CD4-positive, alpha-beta T cell treated with Interleukin-2 at 100 ng/mL for 4 hours (primary cell): Measurements from ENCODE around the gene CCDC171.
"Not testable (repeated sequence)": the region's sequence is repeated elsewhere in the genome, so short reads cannot be mapped to it uniquely, and the experiment has no call there.

ENCODE experiments used
- DNase-seq: peaks from one replicate; pipeline ENCODE4 v3.0.0-alpha.2; 2020; ENCODE audit warnings: low spot score

The CCDC171 gene

DNA sequence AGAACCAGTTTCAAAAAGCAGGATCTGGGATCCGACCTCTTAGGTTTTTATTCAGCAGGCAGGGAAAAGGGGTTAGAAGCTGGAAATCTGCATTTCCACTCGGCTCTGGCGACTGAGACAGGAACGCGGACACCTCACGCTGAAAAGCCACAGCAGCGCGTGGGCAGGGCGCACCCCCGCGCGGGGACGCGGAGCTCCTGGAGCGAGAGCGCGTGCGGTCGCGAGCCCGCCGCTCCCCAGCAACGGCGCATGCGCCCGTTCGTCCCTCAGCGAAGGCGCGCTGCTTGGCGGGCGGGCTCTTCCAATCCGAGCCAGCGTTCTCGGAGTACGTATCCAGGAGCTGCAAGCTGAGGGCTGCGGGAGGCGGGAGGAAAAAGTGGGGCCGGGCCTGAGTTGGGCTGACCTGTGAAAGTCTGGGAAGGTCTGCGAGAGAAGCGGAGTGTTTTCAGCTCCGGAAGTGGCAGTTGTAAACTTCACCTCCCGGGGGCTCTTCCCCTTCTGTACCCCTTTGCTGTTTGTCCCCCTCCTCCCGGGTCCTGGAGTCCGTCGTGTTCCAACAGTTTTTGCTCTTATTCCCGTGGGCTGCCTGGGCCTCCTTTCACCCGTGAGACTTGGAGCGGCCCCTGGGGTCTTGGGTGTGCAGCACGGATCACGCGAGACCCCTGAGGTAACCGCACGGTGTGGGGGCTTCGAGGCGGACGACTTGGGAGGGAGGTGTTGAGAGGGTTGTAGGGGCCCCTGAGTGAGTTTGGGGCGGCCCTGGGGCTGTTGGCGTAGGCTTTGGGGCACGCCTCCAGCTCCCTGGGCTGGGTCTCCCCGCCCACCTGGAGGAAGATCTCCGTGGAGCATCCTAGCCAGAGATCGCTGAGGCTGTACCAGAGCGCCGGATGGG lies at the start of gene CCDC171:
TSS of gene CCDC171 (plus strand) at position 408 of the 892 bp plus-strand sequence. CDS start 11,046 bp downstream, outside the sequence.
- peak; percentile 86 for DNase-seq

- no peak for DNase-seq
Measured at GRCh38 chr9:15505921-15506320, 46.9 kb upstream of the CCDC171 start.

GRCh38 chr9:15509931-15510788 lies 42.7 kb upstream of the CCDC171 start:
- DNase-seq = peak; percentile 60

- DNase-seq = peak; percentile 88
Measured at GRCh38 chr9:15510789-15511575, 41.9 kb upstream of the CCDC171 start, which contains the start of gene PSIP1. Gene PSIP1, minus strand, starts transcription at chr9:15510970. Its CDS starts 782 bp downstream, at chr9:15510188.

- no peak for DNase-seq
Measured at GRCh38 chr9:15512204-15512603, 40.6 kb upstream of the CCDC171 start.

DNA sequence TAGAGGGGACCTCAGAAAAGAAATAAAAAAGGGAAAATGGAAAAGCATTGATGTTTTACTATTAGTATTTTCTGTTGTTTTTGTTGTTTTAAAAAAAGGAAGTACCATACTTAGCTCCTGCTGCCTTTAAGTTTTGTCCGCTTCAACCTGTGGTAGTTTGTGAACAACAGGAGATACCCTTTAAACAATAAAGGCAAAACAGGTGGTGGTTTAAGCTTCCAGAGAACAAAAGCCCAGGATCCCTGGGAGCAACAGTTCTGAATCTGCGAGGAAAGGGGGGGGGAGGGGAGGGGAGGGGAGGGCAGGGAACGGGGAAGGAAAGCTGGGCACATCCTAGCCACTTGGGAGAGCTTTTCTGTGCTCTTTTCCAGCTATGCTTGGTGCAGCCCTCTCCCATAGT lies 40.0 kb upstream of the CCDC171 start:
- no peak for DNase-seq

- no peak for DNase-seq
Measured at GRCh38 chr9:15513335-15513734, 39.5 kb upstream of the CCDC171 start.

GRCh38 chr9:15519831-15520230 lies 33.0 kb upstream of the CCDC171 start:
- DNase-seq = no peak

DNA sequence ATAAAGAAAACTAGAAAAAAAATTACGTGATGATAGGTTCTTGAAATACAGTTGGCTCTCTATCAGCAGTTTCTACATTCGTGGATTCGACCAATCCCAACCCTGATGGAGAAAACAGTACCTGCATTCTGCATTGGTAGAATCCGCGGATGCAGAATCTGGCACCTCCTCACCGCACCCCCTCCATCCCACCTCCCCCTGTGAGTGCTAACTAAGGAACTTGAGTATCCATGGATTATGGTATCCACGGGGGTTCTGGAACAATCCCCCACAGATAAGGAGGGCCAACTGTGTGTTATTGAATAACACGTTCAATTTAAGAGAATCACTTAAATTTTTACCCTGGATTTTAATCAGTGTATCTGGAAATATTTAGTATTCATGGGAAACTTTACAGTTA lies 31.6 kb upstream of the CCDC171 start:
- no peak for DNase-seq

- no peak for DNase-seq
Measured at GRCh38 chr9:15522130-15522755, 30.6 kb upstream of the CCDC171 start.

GRCh38 chr9:15524845-15525455 lies 27.9 kb upstream of the CCDC171 start:
- DNase-seq = no peak

- no peak for DNase-seq
Measured at GRCh38 chr9:15525958-15526357, 26.9 kb upstream of the CCDC171 start.

DNA sequence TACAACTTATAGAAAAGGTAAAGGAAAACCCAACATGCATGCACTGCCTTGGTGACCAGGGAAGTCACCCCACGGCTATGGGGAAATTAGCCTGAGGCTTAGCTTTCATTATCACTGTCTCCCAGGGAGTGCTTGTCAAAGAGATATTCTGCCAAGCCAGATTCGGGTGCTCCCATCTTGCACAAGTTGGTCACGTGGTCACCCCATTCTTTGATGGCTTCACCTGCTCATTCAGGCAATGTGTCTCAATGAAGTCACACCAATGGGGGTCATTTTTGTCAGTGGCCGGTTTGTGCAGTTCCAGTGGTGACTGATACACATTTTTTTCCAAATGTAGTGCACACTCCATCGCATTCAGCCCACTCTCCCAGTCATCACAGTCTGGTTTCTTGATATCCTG lies 25.8 kb upstream of the CCDC171 start:
- DNase-seq = not testable (repeated sequence)

- no peak for DNase-seq
Measured at GRCh38 chr9:15529566-15530324, 23.1 kb upstream of the CCDC171 start.

DNA sequence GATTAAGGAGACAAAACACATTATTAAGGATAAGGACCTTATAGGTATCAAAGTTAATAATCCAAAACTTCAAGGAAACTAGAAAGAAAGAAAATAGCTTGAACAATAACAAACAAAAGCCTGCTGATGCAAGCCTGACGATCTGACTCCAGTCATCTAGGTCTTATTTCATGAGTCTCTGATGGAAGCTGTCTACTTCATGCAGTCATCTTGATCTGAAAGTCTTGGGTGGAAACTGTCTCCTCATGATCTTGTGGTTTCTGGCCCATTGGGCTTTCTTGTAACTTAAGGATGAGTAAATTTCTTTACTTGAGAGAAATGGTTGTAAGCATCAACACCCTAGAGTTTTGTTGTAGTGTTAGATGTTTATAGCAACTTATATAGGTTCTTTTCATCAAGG lies 21.5 kb upstream of the CCDC171 start:
- DNase-seq = no peak

DNA sequence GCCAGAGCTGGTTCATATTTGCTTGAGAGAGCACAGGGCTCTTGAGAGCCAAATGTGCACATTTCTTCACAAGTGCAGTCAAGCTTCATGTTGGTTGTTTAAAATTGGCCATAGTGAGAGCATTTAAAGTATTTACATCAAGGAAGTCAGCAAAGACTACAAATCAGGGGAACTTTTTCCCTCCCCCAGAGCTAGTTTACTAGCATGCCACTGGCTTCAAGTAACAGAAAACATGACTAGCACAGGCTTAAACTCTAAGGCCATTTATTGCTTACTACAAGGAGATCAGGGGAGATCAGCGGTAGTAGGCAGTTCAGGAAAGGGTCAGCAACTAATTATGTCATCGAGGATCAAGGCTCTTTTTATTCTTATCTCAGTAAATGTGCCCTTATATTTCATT lies 11.0 kb upstream of the CCDC171 start:
- DNase-seq = no peak

GRCh38 chr9:15542624-15543023 lies 10.2 kb upstream of the CCDC171 start:
- no peak for DNase-seq

- no peak for DNase-seq
Measured at GRCh38 chr9:15543047-15543813, 9.6 kb upstream of the CCDC171 start.

GRCh38 chr9:15549611-15550010 lies 3.2 kb upstream of the CCDC171 start:
- no peak for DNase-seq

GRCh38 chr9:15553528-15553898 lies 670 bp downstream of the CCDC171 start:
- no peak for DNase-seq
